Gastrocnemius medialis (tissue), 4 donors: Measurements from ENCODE around the gene OTOF. TPM values are rescaled to one million over a fixed set of nuclear protein-coding genes. Genes with fewer than 3 reads are reported as not detected.
A peak's percentile ranks its signal among the peaks of the same experiment; 100 is the strongest.
"Not testable (repeated sequence)": the region's sequence is repeated elsewhere in the genome, so short reads cannot be mapped to it uniquely, and the experiment has no call there.

Source experiments
- ATAC-seq, 2 donors: fragments of 150-250 bp; one replicate each; pipeline ENCODE4 v1.9.1; 2016
- DNase-seq, 2 donors: peaks; one replicate each; pipeline ENCODE4 v3.0.0-alpha.2; 2019
- H3K27ac ChIP-seq, 4 donors: fragments of 200-600 bp; sonication (generic); 1 replicate in 1 of 4; 2 replicates in 3 of 4; pipeline ENCODE4 v1.5.1; 2016 to 2018; ENCODE audit warnings: mild to moderate bottlenecking in 2 of 4, moderate library complexity in 1 of 4
- H3K27me3 ChIP-seq, 3 donors: fragments of 200-600 bp; sonication (generic) in 2 of 3; 1 replicate in 1 of 3; 2 replicates in 2 of 3; pipeline versions ENCODE4 v1.5.1 to v1.6.0; 2016 to 2019; ENCODE audit warnings: mild to moderate bottlenecking in 1 of 3, moderate library complexity in 1 of 3
- H3K36me3 ChIP-seq, 2 donors: fragments of 200-600 bp; sonication (generic) in 1 of 2; one replicate each; pipeline ENCODE4 v1.5.1; 2017 to 2018
- H3K4me1 ChIP-seq, 2 donors: fragments of 200-600 bp; sonication (generic) in 1 of 2; one replicate each; pipeline ENCODE4 v1.5.1; 2016 to 2017; ENCODE audit warnings: mild to moderate bottlenecking in 2 of 2
- H3K4me3 ChIP-seq, 4 donors: fragments of 200-600 bp; sonication (generic) in 3 of 4; 1 replicate in 1 of 4; 2 replicates in 3 of 4; pipeline ENCODE4 v1.5.1; 2016 to 2019; ENCODE audit warnings: mild to moderate bottlenecking in 2 of 4
- H3K9me3 ChIP-seq, 3 donors: fragments of 200-600 bp; sonication (generic) in 2 of 3; 1 replicate in 1 of 3; 2 replicates in 2 of 3; pipeline ENCODE4 v1.5.1; 2016 to 2019
- CTCF ChIP-seq, 5 experiments: fragments of 450-650 bp in 3 of 5; fragments of 200-600 bp in 2 of 5; sonication (generic) in 2 of 5; IDR thresholded peaks in 4 of 5; conservative IDR thresholded peaks in 1 of 5; 1 replicate in 4 of 5; 2 replicates in 1 of 5; pipeline ENCODE4 v1.5.1; 2016 to 2019; ENCODE audit warnings: antibody characterized with exemption in 5 of 5, mild to moderate bottlenecking in 3 of 5, moderate library complexity in 3 of 5
- POLR2A ChIP-seq, 2 donors: fragments of 450-650 bp; IDR thresholded peaks; one replicate each; pipeline ENCODE4 v1.6.1; 2017; ENCODE audit warnings: antibody characterized with exemption in 2 of 2, mild to moderate bottlenecking in 2 of 2, moderate library complexity in 2 of 2
- in situ Hi-C, 4 donors: fragments of 200-750 bp; cut with MboI; loops; one replicate each; pipeline versions ENCODE4 v1.15.0 to v1.8.0; 2017; ENCODE audit warnings: low sequenced_read_pairs in 4 of 4
- intact Hi-C: fragments of 100-400 bp; cut with DNase I; formaldehyde crosslinking; loops from one replicate; pipeline ENCODE4 v1.15.1; 2023; ENCODE audit warnings: low total_unique reads
- total RNA-seq, 4 donors: library from RNA; depleted of rRNA; stranded (reverse); fragments of >200 nt; gene quantifications; one replicate each; pipeline versions ENCODE4 v1.1.0 to v1.2.3, GENCODE V29; 2016

The OTOF gene
- total RNA-seq, 4 donors from 2014 or later: 0.09 to 0.46 TPM; not detected in 2

DNA sequence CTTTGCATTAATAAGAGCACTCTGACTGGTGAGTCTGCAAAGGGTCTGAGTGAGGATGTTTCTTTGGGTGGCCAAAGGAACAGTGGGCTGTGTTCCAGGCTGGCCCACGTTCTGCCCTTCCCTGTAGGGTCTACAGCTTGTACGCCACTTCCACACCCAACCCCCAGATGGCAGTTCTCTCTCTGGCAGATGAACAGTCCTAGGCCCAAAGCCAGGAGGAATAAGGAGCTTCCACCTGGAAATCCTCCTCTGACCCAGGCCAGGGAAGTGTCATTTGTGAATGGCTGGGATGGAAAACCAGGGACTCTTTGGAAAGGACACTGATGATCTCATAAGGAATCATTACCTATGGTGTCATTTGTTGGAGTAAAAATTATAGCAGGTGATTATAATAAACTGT is 6.6 kb downstream of the OTOF start:
- in situ Hi-C loops: no loop called here
- DNase-seq: no peak

GRCh38 chr2:26470601-26471260 is 7.2 kb downstream of the OTOF start:
- intact Hi-C loops (no loop called here), in situ Hi-C loops (no loop called here)
- H3K4me3 ChIP-seq: no peak overlapping the region
- ATAC-seq (no peak), DNase-seq (no peak)
- H3K4me1 ChIP-seq: no peaks in the 10 kb centered on the region
- TF ChIP-seq CTCF (IDR thresholded peaks at IDR 0.05 in 4 of 5, conservative IDR thresholded peaks at IDR 0.05 in 1 of 5) (no peak), POLR2A (IDR thresholded peaks at IDR 0.05) (no peak)
- no peak overlapping the region for H3K27ac ChIP-seq
- no peaks in the 10 kb centered on the region for H3K9me3 ChIP-seq
- no peaks in the 10 kb centered on the region for H3K36me3 ChIP-seq
- H3K27me3 ChIP-seq: no peaks in the 10 kb centered on the region

More for the DNA sequence above, 6.6 kb downstream of the OTOF start:
- H3K36me3 ChIP-seq: no peaks in the 10 kb centered on the region
- H3K4me3 ChIP-seq: no peak overlapping the region
- ATAC-seq: no peak
- no peaks in the 10 kb centered on the region for H3K27me3 ChIP-seq
- no peak for TF ChIP-seq POLR2A (IDR thresholded peaks at IDR 0.05)
- TF ChIP-seq CTCF (IDR thresholded peaks at IDR 0.05 in 4 of 5, conservative IDR thresholded peaks at IDR 0.05 in 1 of 5): no peak
- no peak overlapping the region for H3K27ac ChIP-seq
- intact Hi-C loops: no loop called here
- H3K9me3 ChIP-seq: no peaks in the 10 kb centered on the region
- H3K4me1 ChIP-seq: no peaks in the 10 kb centered on the region

- no peak for DNase-seq
- no peak for ATAC-seq
- intact Hi-C loops (no loop called here), in situ Hi-C loops (no loop called here)
- Histone ChIP-seq H3K4me3 (no peak overlapping the region), H3K9me3 (no peaks in the 10 kb centered on the region), H3K27me3 (no peaks in the 10 kb centered on the region), H3K4me1 (no peaks in the 10 kb centered on the region), H3K27ac (no peak overlapping the region), H3K36me3 (no peaks in the 10 kb centered on the region)
- TF ChIP-seq POLR2A (IDR thresholded peaks at IDR 0.05): no peak
- TF ChIP-seq CTCF (IDR thresholded peaks at IDR 0.05 in 4 of 5, conservative IDR thresholded peaks at IDR 0.05 in 1 of 5): no peak
Observed at GRCh38 chr2:26469955-26470354, 8.0 kb downstream of the OTOF start.

DNA sequence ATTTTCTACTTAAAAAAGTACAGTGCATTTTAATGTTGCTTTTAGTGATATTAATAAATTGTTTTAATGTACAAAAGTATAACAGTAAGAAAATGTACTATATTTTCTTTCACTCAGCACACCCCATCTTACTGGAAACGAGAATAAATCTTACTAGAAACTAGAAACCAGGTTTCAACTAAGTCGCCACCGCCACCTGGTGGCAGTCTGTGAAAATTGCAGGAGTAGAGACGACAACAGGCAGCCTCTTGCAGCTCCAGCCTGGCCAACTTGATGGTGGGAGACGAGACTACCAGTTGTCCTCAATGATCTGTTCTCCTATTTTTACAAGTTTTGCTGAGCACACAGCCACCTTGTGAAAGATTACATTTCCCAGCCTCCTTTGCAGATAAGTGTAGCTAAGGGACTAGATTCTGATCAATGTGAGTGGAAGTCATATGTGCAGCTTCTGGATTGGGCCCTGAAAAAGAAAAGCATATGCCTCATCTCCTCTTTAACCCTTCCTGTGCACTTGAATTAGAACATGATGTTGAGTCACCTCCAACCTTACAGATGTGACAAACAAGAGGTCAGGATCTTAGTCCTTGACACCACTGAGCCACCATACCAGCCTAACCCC is 8.7 kb downstream of the OTOF start:
- in situ Hi-C loops (no loop called here), intact Hi-C loops (no loop called here)
- Histone ChIP-seq H3K36me3 (no peaks in the 10 kb centered on the region), H3K27me3 (no peaks in the 10 kb centered on the region), H3K4me1 (no peaks in the 10 kb centered on the region), H3K27ac (no peak overlapping the region), H3K4me3 (no peak overlapping the region), H3K9me3 (no peaks in the 10 kb centered on the region)
- DNase-seq: no peak
- TF ChIP-seq CTCF (IDR thresholded peaks at IDR 0.05 in 4 of 5, conservative IDR thresholded peaks at IDR 0.05 in 1 of 5) (peak in 2 of 5 experiments; percentile 19 to 25), POLR2A (IDR thresholded peaks at IDR 0.05) (no peak)
- ATAC-seq: no peak

GRCh38 chr2:26468544-26468943 is 9.4 kb downstream of the OTOF start:
- intact Hi-C loops, in situ Hi-C loops, H3K9me3 ChIP-seq: not testable (repeated sequence)

More at GRCh38 chr2:26468544-26468943, 9.4 kb downstream of the OTOF start:
- not testable (repeated sequence) for DNase-seq, H3K4me3 ChIP-seq, H3K27ac ChIP-seq, ATAC-seq, H3K4me1 ChIP-seq, H3K36me3 ChIP-seq, H3K27me3 ChIP-seq
